Stimulated activated CD8-positive, alpha-beta memory T cell treated with anti-CD3 and anti-CD28 coated beads, Interleukin-4, amount 100 ng/mL, for 1 hour (primary cell): ENCODE measurements around the gene WASL.
A peak's percentile ranks its signal among the peaks of the same experiment; 100 is the strongest.
"Not testable (repeated sequence)": the region's sequence is repeated elsewhere in the genome, so short reads cannot be mapped to it uniquely, and the experiment has no call there.

Experiments used
- DNase-seq, 2 donors: peaks; one replicate each; pipeline ENCODE4 v3.0.0-alpha.2; 2020; ENCODE audit warnings: low read depth in 2 of 2, low spot score in 1 of 2

Gene WASL

DNA sequence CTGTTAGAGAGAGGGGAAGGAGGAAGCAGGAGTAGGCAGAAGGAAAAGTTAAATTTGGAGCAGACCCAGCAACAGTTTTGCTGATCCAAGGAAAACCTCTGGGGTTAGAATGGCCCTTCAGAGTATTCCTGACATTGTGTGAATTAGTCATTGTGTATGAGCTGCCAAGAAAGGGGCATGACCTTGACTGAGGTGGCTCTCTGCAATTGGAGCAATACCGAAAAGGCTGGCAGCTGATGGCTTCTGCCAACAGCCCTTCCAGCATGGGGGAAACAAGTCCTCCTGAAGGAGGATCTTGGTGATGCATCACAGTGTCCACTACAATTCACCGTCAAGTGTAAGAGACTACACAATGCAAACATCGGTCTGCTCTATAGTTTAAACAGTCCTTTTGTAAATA lies 20.6 kb upstream of the WASL start:
- no peak for DNase-seq

GRCh38 chr7:123768493-123768892 lies 19.7 kb upstream of the WASL start:
- no peak for DNase-seq

GRCh38 chr7:123763191-123763661 lies 14.4 kb upstream of the WASL start:
- DNase-seq: no peak

DNA sequence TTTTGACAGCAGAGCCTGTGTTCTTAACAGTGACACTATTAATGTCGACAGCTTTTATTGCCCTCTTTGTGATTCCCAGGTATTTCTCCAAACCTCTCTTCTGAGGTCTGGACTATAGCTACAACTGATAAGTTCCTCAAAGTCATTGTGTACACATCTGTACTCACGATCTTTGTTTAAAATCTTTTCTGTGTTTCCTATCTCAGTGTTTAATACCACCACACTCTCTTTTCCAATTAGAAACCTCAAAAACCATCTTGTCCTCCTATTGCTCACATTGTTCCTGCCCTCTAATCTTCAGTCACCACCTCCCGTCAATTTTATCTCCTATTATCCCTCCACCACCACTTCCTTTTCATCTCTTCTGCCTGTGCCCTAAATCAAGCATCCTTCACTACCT lies 12.9 kb upstream of the WASL start:
- DNase-seq: no peak

DNA sequence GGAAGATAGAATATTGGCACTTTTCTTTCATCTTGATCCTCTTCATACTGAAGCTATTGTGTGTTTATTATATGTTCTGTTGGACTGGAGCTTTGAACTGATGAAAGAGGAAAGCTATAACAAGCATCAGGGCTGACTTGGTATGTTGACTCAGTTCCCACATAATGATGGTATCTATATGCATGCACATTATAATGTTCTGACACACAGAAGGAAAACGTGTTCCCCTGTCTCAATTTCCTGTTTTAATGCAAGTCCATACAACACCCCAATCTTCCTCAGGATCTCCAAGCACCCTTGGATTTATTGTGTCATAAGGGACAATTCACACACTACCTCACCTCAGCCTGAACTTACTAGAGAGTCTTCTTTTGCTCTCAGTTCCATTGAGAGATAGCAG lies 8.3 kb upstream of the WASL start:
- DNase-seq: no peak

DNA sequence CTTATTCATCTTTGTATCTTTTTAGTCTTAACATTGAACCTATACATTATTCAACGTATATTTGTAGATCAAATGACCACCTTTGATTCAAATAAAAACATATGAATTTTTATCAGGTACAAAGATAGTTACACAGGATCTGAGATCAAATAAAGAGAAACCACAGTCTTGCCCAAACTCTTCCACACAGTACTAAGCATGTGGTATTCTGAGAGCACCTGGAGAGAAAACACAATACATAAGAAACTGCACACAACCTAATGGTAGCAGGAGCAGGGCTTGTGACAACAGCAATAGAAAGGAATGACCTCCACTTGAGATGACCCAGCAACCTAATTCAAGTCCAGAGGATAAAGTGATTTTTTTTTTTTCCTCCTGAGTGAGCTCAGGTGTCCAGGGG lies 6.5 kb upstream of the WASL start:
- DNase-seq: no peak

- no peak for DNase-seq
Measured at GRCh38 chr7:123754271-123754871, 5.6 kb upstream of the WASL start.

GRCh38 chr7:123752534-123752933 lies 3.7 kb upstream of the WASL start:
- no peak for DNase-seq

- DNase-seq: no peak
Measured at GRCh38 chr7:123751821-123752220, 3.0 kb upstream of the WASL start.

DNA sequence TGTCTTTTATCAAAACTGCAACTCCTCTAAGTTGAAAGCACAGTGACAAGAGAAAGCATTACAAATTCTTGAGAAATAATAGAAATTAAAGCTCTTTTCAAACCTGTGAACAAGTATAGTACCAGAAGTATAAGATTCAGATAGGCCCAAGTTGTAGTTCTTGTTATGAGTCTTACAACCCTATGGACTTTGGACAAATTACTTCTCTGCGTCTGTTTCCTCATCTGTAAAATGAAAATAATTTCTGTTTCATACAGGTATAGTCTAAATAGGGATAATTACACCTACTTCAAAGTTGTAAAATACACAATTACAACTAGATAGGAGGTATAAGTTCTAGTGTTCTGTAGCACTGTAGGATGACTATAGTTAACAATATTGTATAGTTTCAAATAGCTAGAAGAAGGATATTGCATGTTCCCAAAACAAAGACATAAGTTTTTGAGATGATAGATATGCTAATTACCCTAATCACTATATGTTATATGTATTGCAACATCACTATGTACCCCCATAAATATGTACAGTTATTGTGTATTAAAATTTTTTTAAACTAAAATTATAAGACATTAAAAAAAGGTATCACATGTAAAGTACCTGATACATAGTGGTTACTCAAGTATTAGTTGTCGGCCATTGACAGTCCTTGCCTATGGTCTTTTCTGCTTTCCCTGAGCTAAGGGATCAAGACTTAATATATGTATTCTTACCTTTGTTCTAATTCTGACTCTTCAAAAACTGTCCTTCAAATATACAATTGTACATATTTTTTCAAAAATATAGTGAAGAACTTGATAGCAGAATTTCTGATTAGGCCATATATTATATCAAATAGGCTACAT lies 1.8 kb upstream of the WASL start:
- DNase-seq: no peak

GRCh38 chr7:123749537-123749857 lies 694 bp upstream of the WASL start:
- DNase-seq: no peak

- peak in 1 of 2 donors; percentile 3 for DNase-seq
Measured at GRCh38 chr7:123748171-123748733, 551 bp downstream of the WASL start.

DNA sequence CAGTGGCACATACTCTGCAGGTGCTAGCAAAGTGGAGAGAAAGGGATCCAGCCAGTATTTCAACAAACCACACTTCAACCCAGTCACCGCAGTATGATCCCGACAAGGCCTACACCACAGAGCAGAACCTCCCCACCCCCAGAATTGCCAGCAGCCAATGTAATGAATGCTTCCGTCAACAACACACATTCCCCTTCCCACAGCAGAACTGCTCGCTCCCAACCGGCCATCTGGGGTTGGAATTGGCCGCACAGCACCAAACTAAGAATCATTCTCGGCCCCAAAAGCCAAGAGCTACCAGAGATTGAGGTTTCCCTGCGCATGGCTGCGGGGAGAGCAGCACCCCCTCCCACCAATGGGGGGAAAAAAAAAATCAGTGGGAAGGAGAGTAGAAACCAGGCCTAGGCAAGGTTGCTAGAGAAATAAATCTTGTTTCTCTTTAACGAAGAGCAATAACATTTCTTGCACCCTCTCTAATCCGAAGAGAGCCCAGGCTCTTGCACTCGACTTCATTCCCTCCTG lies 1.1 kb downstream of the WASL start:
- no peak for DNase-seq

DNA sequence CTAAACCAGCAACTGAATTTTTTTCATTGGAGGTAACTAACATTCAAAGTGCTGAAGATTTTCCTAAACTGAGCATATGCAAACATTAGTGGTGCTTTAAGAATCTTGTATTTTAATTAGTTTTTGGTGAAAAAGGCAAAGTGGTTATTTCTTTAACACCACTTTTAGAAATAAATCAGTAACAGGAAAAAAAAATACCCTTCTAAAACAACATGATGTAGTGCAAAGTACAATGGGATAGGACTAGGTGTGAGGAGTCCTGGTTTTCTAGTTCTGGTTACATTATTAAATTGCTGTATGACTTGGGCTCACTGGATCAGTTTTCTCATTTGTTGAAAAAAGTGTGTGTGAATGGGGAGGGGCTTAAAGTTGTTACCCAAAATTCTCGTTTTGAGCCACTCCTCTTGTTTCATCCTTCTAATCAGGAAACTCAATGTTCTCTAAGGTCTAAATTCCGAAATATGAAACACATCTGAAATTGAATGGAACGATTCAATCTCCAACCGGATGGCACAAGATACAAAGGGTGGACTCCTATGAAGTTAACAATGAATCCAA lies 1.8 kb downstream of the WASL start:
- no peak for DNase-seq

DNA sequence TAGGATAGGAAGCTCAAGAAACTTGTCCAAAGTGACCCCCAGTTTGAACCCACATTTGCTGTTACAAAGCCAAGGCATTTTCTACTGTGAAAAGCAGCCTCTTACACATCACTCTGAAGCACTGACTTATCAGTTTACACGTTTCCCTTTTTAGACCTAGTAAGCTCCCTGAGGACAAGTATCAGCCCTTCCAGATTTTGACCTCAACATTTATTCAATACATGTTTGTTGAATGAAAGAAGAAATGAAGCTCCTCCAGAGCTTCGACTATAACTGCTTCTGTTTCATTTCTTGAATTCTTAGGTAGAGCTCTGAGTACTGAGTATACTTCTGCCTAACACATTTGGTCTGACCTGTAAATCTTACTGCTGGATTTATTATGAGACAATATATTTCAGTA lies 2.7 kb downstream of the WASL start:
- no peak for DNase-seq

- DNase-seq: no peak
Measured at GRCh38 chr7:123745437-123745836, 3.4 kb downstream of the WASL start.

DNA sequence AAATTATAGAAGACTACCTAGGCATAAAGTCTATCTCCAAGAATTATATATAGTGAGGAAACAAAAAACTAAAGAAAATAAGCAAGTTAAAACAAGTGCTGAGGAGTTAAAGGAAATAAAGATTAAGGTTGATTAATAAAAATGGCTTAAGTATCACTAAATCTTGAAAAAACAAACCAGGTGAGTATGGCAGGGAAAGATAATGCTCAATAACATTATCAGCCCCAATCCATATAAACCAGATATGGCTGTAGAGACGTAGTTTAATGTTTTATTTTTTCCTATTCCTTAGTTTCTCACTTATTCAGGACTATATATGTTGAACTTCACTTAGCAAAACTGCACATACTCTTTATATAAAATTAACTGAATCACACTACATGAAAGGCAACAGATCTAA lies 4.4 kb downstream of the WASL start:
- no peak for DNase-seq

- no peak for DNase-seq
Measured at GRCh38 chr7:123741940-123742339, 6.9 kb downstream of the WASL start.

DNA sequence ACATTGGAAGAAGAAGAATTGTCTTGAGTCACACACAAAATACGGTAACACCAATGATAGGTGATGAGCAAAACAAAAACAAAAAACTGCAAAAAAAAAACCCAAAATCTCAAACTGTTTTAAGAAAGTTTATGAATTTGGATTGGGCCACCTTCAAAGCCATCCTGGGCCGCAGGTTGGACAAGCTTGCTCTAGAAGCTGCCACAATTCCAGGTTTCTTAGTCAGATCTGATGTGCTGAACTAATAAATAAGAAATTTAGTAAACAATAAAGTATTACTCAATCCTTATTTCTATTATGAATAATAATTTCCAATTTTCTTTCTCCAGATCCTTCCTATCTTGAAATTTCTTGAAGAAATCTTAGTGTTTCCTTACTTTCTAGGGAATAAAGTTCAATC lies 10.0 kb downstream of the WASL start:
- no peak for DNase-seq

- no peak for DNase-seq
Measured at GRCh38 chr7:123738356-123738755, 10.4 kb downstream of the WASL start.

DNA sequence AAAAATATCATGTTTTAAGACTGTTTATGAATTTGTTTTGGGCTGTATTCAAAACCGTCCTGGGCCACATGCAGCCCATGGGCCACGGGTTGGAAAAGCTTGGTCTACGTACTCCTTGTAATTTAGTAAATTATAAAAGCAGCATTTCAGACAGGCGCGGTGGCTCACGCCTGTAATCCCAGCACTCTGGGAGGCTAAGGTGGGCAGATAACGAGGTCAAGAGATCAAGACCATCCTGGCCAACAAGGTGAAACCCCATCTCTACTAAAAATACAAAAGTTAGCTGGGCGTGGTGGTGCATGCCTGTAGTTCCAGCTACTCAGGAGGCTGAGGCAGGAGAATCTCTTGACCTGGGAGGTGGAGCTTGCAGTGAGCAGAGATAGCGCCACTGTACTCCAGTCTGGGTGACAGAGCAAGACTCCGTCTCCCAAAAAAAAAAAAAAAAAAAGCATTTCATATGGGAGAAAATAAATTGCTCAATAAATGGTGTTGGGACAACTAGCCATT lies 11.6 kb downstream of the WASL start:
- DNase-seq: not testable (repeated sequence)

GRCh38 chr7:123735539-123735938 lies 13.3 kb downstream of the WASL start:
- no peak for DNase-seq
